WTC11 (cell line): ENCODE results near the gene AGAP1.

Experiments used
- ESRRA ChIP-seq: sonication (generic); formaldehyde crosslinking; IDR thresholded peaks from 2 replicates; pipeline ENCODE4 v1.8.1; 2022; ENCODE audit warnings: mild to moderate bottlenecking, missing genetic modification reagents, borderline replicate concordance
- SP1 ChIP-seq: sonication (generic); formaldehyde crosslinking; conservative IDR thresholded peaks from 2 replicates; pipeline ENCODE4 v1.8.1; 2022; ENCODE audit warnings: missing genetic modification reagents
- TF ChIP-seq, protein P1 (sequence below): fragments of 200-600 bp; IDR thresholded peaks from 2 replicates; pipeline ENCODE4 v1.8.0; 2022; ENCODE audit warnings: antibody characterized with exemption
- TF ChIP-seq, protein P2 (sequence below): sonication (generic); formaldehyde crosslinking; IDR thresholded peaks from 2 replicates; pipeline ENCODE4 v1.8.1; 2023; ENCODE audit warnings: mild to moderate bottlenecking, missing genetic modification reagents, moderate library complexity
- TF ChIP-seq, protein P3 (sequence below): sonication (generic); formaldehyde crosslinking; IDR thresholded peaks from 2 replicates; pipeline ENCODE4 v1.8.1; 2023; ENCODE audit warnings: mild to moderate bottlenecking, missing genetic modification reagents, borderline replicate concordance
- TF ChIP-seq, protein P4 (sequence below): sonication (generic); formaldehyde crosslinking; IDR thresholded peaks from 2 replicates; pipeline ENCODE4 v1.8.0; 2022; ENCODE audit warnings: mild to moderate bottlenecking, missing genetic modification reagents

DNA sequence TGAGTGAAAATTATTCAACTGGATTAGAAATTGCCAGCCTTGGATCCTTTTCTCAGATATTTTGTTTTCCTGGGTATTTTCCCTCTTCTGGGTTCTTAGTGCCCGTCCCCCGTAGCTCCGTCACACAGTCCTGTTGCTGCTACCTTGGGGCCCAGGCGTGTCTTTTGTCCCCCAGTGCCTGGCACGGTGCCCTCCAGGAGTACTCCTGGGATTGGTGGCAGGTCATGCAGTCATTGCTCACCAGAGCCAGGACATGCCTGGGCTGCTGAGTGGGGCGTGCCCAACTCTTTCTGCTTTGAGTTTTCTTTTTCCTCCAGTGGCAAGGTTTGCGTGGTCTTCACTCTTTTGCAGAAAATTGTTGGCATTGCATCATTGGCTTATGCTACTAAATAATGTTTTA is 275.2 kb downstream of the AGAP1 start:
- TF ChIP-seq, protein P1, sequence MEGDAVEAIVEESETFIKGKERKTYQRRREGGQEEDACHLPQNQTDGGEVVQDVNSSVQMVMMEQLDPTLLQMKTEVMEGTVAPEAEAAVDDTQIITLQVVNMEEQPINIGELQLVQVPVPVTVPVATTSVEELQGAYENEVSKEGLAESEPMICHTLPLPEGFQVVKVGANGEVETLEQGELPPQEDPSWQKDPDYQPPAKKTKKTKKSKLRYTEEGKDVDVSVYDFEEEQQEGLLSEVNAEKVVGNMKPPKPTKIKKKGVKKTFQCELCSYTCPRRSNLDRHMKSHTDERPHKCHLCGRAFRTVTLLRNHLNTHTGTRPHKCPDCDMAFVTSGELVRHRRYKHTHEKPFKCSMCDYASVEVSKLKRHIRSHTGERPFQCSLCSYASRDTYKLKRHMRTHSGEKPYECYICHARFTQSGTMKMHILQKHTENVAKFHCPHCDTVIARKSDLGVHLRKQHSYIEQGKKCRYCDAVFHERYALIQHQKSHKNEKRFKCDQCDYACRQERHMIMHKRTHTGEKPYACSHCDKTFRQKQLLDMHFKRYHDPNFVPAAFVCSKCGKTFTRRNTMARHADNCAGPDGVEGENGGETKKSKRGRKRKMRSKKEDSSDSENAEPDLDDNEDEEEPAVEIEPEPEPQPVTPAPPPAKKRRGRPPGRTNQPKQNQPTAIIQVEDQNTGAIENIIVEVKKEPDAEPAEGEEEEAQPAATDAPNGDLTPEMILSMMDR: no peak
- TF ChIP-seq ESRRA (CRISPR knock-in tag) (no peak), SP1 (CRISPR knock-in tag) (no peak)
- TF ChIP-seq, protein P2, sequence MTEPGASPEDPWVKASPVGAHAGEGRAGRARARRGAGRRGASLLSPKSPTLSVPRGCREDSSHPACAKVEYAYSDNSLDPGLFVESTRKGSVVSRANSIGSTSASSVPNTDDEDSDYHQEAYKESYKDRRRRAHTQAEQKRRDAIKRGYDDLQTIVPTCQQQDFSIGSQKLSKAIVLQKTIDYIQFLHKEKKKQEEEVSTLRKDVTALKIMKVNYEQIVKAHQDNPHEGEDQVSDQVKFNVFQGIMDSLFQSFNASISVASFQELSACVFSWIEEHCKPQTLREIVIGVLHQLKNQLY (CRISPR knock-in tag): no peak
- TF ChIP-seq, protein P3, sequence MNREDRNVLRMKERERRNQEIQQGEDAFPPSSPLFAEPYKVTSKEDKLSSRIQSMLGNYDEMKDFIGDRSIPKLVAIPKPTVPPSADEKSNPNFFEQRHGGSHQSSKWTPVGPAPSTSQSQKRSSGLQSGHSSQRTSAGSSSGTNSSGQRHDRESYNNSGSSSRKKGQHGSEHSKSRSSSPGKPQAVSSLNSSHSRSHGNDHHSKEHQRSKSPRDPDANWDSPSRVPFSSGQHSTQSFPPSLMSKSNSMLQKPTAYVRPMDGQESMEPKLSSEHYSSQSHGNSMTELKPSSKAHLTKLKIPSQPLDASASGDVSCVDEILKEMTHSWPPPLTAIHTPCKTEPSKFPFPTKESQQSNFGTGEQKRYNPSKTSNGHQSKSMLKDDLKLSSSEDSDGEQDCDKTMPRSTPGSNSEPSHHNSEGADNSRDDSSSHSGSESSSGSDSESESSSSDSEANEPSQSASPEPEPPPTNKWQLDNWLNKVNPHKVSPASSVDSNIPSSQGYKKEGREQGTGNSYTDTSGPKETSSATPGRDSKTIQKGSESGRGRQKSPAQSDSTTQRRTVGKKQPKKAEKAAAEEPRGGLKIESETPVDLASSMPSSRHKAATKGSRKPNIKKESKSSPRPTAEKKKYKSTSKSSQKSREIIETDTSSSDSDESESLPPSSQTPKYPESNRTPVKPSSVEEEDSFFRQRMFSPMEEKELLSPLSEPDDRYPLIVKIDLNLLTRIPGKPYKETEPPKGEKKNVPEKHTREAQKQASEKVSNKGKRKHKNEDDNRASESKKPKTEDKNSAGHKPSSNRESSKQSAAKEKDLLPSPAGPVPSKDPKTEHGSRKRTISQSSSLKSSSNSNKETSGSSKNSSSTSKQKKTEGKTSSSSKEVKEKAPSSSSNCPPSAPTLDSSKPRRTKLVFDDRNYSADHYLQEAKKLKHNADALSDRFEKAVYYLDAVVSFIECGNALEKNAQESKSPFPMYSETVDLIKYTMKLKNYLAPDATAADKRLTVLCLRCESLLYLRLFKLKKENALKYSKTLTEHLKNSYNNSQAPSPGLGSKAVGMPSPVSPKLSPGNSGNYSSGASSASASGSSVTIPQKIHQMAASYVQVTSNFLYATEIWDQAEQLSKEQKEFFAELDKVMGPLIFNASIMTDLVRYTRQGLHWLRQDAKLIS: no peak
- TF ChIP-seq, protein P4, sequence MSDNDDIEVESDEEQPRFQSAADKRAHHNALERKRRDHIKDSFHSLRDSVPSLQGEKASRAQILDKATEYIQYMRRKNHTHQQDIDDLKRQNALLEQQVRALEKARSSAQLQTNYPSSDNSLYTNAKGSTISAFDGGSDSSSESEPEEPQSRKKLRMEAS (CRISPR knock-in tag): no peak
